RPMI8226 (cell line): ENCODE data around the gene RTKN.

Experiments used
- DNase-seq: peaks from one replicate; pipeline ENCODE4 v3.0.0-alpha.2; 2015

Gene RTKN

GRCh38 chr2:74375838-74376237 is 65.9 kb downstream of the RTKN start:
- DNase-seq = no peak
